ENCODE results near the gene MGAT4C.

GRCh38 chr12:86158956-86159355, 97.2 kb downstream of the MGAT4C start:
- no peak for TF ChIP-seq POLR2A (IDR thresholded peaks at IDR 0.05; ENCODE audit: low read length)
- no peak for TF ChIP-seq GATA1 (IDR thresholded peaks at IDR 0.05; ENCODE audit: low read depth, low read length)

Measured in erythroblast (primary cell).